GM23248 (cell line): ENCODE measurements around the gene EIF4E. TPM values are rescaled to one million over a fixed set of nuclear protein-coding genes. Genes with fewer than 3 reads are reported as not detected.

Experiments used
- DNase-seq: peaks from one replicate; pipeline ENCODE4 v3.0.0-alpha.2; 2015
- H2AFZ ChIP-seq: fragments of 200-600 bp; sonication (generic); 2 replicates; pipeline ENCODE4 v1.6.1; 2016; ENCODE audit warnings: antibody characterized with exemption
- H3F3A ChIP-seq: fragments of 200-600 bp; sonication (generic); 2 replicates; pipeline ENCODE4 v1.6.1; 2016; ENCODE audit warnings: mild to moderate bottlenecking, antibody characterized with exemption, mixed run types; ENCODE audit not compliant: insufficient read depth
- H3K27ac ChIP-seq: fragments of 200-600 bp; sonication (generic); 2 replicates; pipeline ENCODE4 v1.5.1; 2016; ENCODE audit warnings: mild to moderate bottlenecking
- H3K27me3 ChIP-seq: fragments of 200-600 bp; sonication (generic); replicated peaks from 2 replicates; pipeline ENCODE4 v1.6.1; 2016; ENCODE audit warnings: mild to moderate bottlenecking; ENCODE audit not compliant: insufficient read depth
- H3K36me3 ChIP-seq: fragments of 200-600 bp; sonication (generic); 2 replicates; pipeline ENCODE4 v1.6.1; 2016; ENCODE audit warnings: low read depth, mild to moderate bottlenecking
- H3K4me1 ChIP-seq: fragments of 200-600 bp; sonication (generic); 2 replicates; pipeline ENCODE4 v1.6.1; 2016; ENCODE audit warnings: mild to moderate bottlenecking; ENCODE audit not compliant: insufficient read depth
- H3K4me2 ChIP-seq: fragments of 200-600 bp; sonication (generic); one replicate; pipeline ENCODE4 v1.6.1; 2016; ENCODE audit warnings: mild to moderate bottlenecking; ENCODE audit not compliant: unreplicated experiment
- H3K4me3 ChIP-seq: fragments of 200-600 bp; sonication (generic); 2 replicates; pipeline ENCODE4 v1.5.1; 2016; ENCODE audit warnings: mild to moderate bottlenecking
- H3K79me2 ChIP-seq: fragments of 200-600 bp; sonication (generic); 2 replicates; pipeline ENCODE4 v1.6.1; 2016; ENCODE audit warnings: mild to moderate bottlenecking; ENCODE audit not compliant: insufficient read depth
- H3K9ac ChIP-seq: fragments of 200-600 bp; sonication (generic); 2 replicates; pipeline ENCODE4 v1.6.1; 2016; ENCODE audit warnings: mild to moderate bottlenecking
- H3K9me2 ChIP-seq: fragments of 200-600 bp; sonication (generic); 2 replicates; pipeline ENCODE4 v1.6.1; 2016; ENCODE audit warnings: mixed run types, mild to moderate bottlenecking, moderate library complexity; ENCODE audit not compliant: insufficient read depth
- H3K9me3 ChIP-seq: fragments of 200-600 bp; sonication (generic); one replicate; pipeline ENCODE4 v1.6.1; 2017; ENCODE audit warnings: low read depth
- H4K20me1 ChIP-seq: fragments of 200-600 bp; sonication (generic); 2 replicates; pipeline ENCODE4 v1.6.0; 2016; ENCODE audit not compliant: insufficient read depth
- EZH2 ChIP-seq: fragments of 200-600 bp; sonication (generic); IDR thresholded peaks from 2 replicates; pipeline ENCODE4 v1.6.1; 2018; ENCODE audit warnings: antibody characterized with exemption, mild to moderate bottlenecking; ENCODE audit not compliant: insufficient read depth, poor library complexity, severe bottlenecking
- EZH2phosphoT487 ChIP-seq: fragments of 200-600 bp; sonication (generic); IDR thresholded peaks from 2 replicates; pipeline ENCODE4 v1.6.1; 2018; ENCODE audit warnings: antibody characterized with exemption, moderate library complexity, mild to moderate bottlenecking, low read depth; ENCODE audit not compliant: insufficient read depth
- WGBS, 2 experiments: methylation state at CpG; one replicate each; pipeline ENCODE4 v1.1.6; 2015 to 2017; ENCODE audit warnings: low lambda C conversion rate in 2 of 2, low coverage in 1 of 2; ENCODE audit errors: missing lambda C conversion rate in 2 of 2; 5-methylcytosine and 5-hydroxymethylcytosine counted together
- in situ Hi-C: fragments of 300-500 bp; cut with MboI; formaldehyde crosslinking; loops from 2 replicates; pipeline ENCODE4 v1.15.0; 2020
- polyA plus RNA-seq: library from polyadenylated mRNA; unstranded; fragments of >200 nt; fragmentation: Nextera tagmentation; extraction: Ambion mirVana; gene quantifications from 2 replicates; pipeline ENCODE4 v1.2.1, GENCODE V29; 2016
- total RNA-seq: library from RNA; depleted of rRNA; stranded (reverse); fragments of >200 nt; shearing (Covaris generic); gene quantifications from 2 replicates; pipeline ENCODE4 v1.2.3, GENCODE V29; 2014; rRNA removed

Gene EIF4E, protein sequence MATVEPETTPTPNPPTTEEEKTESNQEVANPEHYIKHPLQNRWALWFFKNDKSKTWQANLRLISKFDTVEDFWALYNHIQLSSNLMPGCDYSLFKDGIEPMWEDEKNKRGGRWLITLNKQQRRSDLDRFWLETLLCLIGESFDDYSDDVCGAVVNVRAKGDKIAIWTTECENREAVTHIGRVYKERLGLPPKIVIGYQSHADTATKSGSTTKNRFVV
- 133 and 135 TPM in 2 replicates for total RNA-seq
- 105 and 113 TPM in 2 replicates for polyA plus RNA-seq

- peaks cover 31% of the 10 kb centered on the region for H3K4me1 ChIP-seq
- peaks cover 8% of the 10 kb centered on the region for H4K20me1 ChIP-seq
- peak within 1 kb of the TSS; percentile 98 for H3K9ac ChIP-seq
- no peaks in the 10 kb centered on the region; the same call in 1 of the 2 replicates for H3K9me2 ChIP-seq
- TF ChIP-seq EZH2phosphoT487 = no peak
- no peak for TF ChIP-seq EZH2
- in situ Hi-C loops = no loop called here
- no peaks in the 10 kb centered on the region for H3K27me3 ChIP-seq
- peaks cover 38% of the 10 kb centered on the region for H3F3A ChIP-seq
- H3K4me3 ChIP-seq = peak within 1 kb of the TSS; percentile 98
- H3K36me3 ChIP-seq = peaks cover 11% of the 10 kb centered on the region
- no peaks in the 10 kb centered on the region for H3K9me3 ChIP-seq
- peak; percentile 100 for DNase-seq
- peak within 1 kb of the TSS; percentile 96 for H3K4me2 ChIP-seq
- peak within 1 kb of the TSS; percentile 94 for H2AFZ ChIP-seq
- WGBS, 2 experiments = 1% methylated on average over 51 to 66 of the region's 68 CpGs
- H3K27ac ChIP-seq = peak within 1 kb of the TSS; percentile 99
- H3K79me2 ChIP-seq = peaks cover 52% of the 10 kb centered on the region
These were observed at the start of gene EIF4E for GRCh38 chr4:98928505-98929340. EIF4E (minus strand) TSS chr4:98929133; CDS start chr4:98929112, 21 bp downstream.

- in situ Hi-C loops = no loop called here
- H3K9ac ChIP-seq = no peak overlapping the region
- no peak overlapping the region for H3K4me2 ChIP-seq
- H3K27me3 ChIP-seq = no peaks in the 10 kb centered on the region
- H3K4me3 ChIP-seq = no peak overlapping the region
- H4K20me1 ChIP-seq = no peaks in the 10 kb centered on the region
- H3K36me3 ChIP-seq = no peaks in the 10 kb centered on the region
- TF ChIP-seq EZH2phosphoT487 (no peak), EZH2 (no peak)
- H3F3A ChIP-seq = no peaks in the 10 kb centered on the region
- H3K9me2 ChIP-seq = no peaks in the 10 kb centered on the region
- no peaks in the 10 kb centered on the region for H3K79me2 ChIP-seq
- no peaks in the 10 kb centered on the region for H3K9me3 ChIP-seq
- no peak overlapping the region for H3K27ac ChIP-seq
- DNase-seq = peak; percentile 11
- H3K4me1 ChIP-seq = no peaks in the 10 kb centered on the region
- peak overlapping the region; percentile 54 for H2AFZ ChIP-seq
- WGBS, 2 experiments = 39% methylated on average over 7 of the region's 7 CpGs
These were observed 48.6 kb upstream of the EIF4E start for GRCh38 chr4:98977557-98977956.

GRCh38 chr4:98976716-98977115, 47.8 kb upstream of the EIF4E start:
- Histone ChIP-seq H2AFZ (peak overlapping the region; percentile 23; the same call in 1 of the 2 replicates), H3K27me3 (no peaks in the 10 kb centered on the region), H3F3A (no peaks in the 10 kb centered on the region), H3K4me1 (no peaks in the 10 kb centered on the region), H3K9me2 (no peaks in the 10 kb centered on the region), H3K9ac (no peak overlapping the region), H3K4me3 (no peak overlapping the region), H3K27ac (no peak overlapping the region), H4K20me1 (no peaks in the 10 kb centered on the region), H3K9me3 (no peaks in the 10 kb centered on the region), H3K4me2 (no peak overlapping the region), H3K79me2 (no peaks in the 10 kb centered on the region), H3K36me3 (no peaks in the 10 kb centered on the region)
- in situ Hi-C loops = no loop called here
- DNase-seq = peak; percentile 23
- WGBS, 2 experiments = 57 to 60% methylated on average over 4 of the region's 4 CpGs
- no peak for TF ChIP-seq EZH2
- no peak for TF ChIP-seq EZH2phosphoT487

DNA sequence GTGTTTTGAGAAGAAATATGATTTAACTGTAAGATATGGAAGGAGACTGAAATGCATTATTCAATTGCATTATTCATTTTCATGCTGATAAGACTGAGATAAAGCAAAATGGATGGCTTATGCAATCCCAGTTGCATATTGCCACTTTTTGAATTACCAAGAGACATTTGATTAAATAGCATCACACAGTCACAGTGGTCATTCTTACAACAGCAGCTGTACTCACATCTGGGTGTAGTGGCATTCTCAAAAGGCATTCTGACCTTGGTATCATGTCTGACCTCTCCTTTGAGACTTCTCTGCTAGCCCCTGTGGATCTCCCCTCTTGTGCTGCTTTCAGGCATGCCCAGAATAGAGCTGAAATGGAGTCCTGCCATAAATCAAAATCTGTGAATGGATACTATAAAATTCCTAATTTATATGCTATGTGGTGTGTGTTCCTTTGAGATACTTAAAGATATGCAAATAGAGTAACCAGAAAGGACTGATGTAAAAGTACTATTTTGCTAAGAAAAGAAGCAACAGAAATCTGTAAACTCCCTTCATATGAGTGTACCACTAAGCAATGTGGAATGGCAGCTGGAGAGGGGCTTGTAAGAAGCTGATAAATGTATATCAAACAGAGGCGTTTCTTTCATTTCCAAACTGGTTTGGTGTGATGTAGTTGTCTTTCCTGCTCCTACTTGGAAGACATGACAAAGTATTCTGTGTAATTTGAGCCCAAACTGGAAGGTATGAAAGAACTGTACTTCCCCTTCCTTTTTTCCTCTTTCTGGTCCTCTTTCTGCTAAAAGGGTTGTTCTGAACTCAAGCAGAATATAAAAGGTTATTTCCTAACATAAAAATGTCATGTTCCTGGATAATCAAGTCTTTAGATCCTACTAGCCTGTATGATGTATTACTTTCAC, 41.2 kb upstream of the EIF4E start:
- DNase-seq = no peak
- no peaks in the 10 kb centered on the region for H3K4me1 ChIP-seq
- no peaks in the 10 kb centered on the region for H3K9me2 ChIP-seq
- H3K27me3 ChIP-seq = no peaks in the 10 kb centered on the region
- H3K9ac ChIP-seq = no peak overlapping the region
- H3F3A ChIP-seq = no peaks in the 10 kb centered on the region
- TF ChIP-seq EZH2phosphoT487 = no peak
- TF ChIP-seq EZH2 = no peak
- H2AFZ ChIP-seq = peak overlapping the region; percentile 69
- no peak overlapping the region for H3K4me2 ChIP-seq
- in situ Hi-C loops = no loop called here
- H4K20me1 ChIP-seq = no peaks in the 10 kb centered on the region
- no peak overlapping the region for H3K27ac ChIP-seq
- no peak overlapping the region for H3K4me3 ChIP-seq
- 11% methylated on average over 1 of the region's 1 CpG for WGBS, 2 experiments
- H3K36me3 ChIP-seq = no peaks in the 10 kb centered on the region
- H3K79me2 ChIP-seq = no peaks in the 10 kb centered on the region
- no peaks in the 10 kb centered on the region for H3K9me3 ChIP-seq
